Transverse colon (tissue), 4 donors: Measurements from ENCODE around the gene SLC39A9.

Experiments used
- EP300 ChIP-seq: sonication (generic); formaldehyde crosslinking; IDR thresholded peaks from one replicate; pipeline ENCODE4 v1.6.1; 2017; ENCODE audit warnings: antibody characterized with exemption, low read depth
- POLR2A ChIP-seq: fragments of 450-650 bp; IDR thresholded peaks from one replicate; pipeline ENCODE4 v1.6.1; 2016; ENCODE audit warnings: antibody characterized with exemption, mild to moderate bottlenecking, moderate library complexity
- POLR2AphosphoS5 ChIP-seq, 3 donors: sonication (generic); formaldehyde crosslinking; IDR thresholded peaks; one replicate each; pipeline ENCODE4 v1.6.1; 2016; ENCODE audit warnings: antibody characterized with exemption in 3 of 3
- TF ChIP-seq, protein P1 (sequence below), 5 experiments: fragments of 200-600 bp in 3 of 5; fragments of 450-650 bp in 2 of 5; sonication (generic) in 3 of 5; IDR thresholded peaks; 1 replicate in 2 of 5; 2 replicates in 3 of 5; pipeline ENCODE4 v1.5.1; 2016 to 2017; ENCODE audit warnings: antibody characterized with exemption in 5 of 5, inconsistent platforms in 3 of 5, mild to moderate bottlenecking in 2 of 5, moderate library complexity in 1 of 5

DNA sequence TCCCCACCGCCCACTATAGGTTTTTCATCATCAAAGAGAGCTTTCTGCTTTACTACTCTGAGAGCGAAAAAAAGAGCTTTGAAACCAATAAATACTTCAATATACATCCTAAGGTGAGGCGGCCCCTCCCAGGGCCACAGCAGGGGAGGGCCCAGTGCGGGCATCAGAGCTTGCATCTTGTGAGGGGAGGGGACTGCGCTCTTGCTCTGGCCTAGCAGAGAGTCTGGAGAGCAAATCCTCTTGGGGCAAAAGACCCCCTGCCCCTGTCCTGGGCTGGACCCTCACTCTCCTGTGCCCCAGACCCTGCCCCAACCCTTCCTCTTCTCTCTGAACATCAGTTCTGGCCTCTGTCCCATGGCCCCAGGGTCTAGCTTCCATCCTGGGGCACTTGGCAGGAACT, 101.6 kb downstream of the SLC39A9 start:
- no peak for TF ChIP-seq POLR2AphosphoS5 (IDR thresholded peaks at IDR 0.05)
- TF ChIP-seq EP300 = no peak
- TF ChIP-seq POLR2A = no peak
- TF ChIP-seq, protein P1, sequence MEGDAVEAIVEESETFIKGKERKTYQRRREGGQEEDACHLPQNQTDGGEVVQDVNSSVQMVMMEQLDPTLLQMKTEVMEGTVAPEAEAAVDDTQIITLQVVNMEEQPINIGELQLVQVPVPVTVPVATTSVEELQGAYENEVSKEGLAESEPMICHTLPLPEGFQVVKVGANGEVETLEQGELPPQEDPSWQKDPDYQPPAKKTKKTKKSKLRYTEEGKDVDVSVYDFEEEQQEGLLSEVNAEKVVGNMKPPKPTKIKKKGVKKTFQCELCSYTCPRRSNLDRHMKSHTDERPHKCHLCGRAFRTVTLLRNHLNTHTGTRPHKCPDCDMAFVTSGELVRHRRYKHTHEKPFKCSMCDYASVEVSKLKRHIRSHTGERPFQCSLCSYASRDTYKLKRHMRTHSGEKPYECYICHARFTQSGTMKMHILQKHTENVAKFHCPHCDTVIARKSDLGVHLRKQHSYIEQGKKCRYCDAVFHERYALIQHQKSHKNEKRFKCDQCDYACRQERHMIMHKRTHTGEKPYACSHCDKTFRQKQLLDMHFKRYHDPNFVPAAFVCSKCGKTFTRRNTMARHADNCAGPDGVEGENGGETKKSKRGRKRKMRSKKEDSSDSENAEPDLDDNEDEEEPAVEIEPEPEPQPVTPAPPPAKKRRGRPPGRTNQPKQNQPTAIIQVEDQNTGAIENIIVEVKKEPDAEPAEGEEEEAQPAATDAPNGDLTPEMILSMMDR (IDR thresholded peaks at IDR 0.05) = no peak
